HG02840 (cell line): Measurements from ENCODE around the gene TCERG1L.

Source experiments
- ATAC-seq: cut with Tn5 transposase; IDR thresholded peaks from one replicate; pipeline ENCODE4 v1.9.1; 2021; ENCODE audit warnings: mild to moderate bottlenecking, moderate library complexity, moderate number of reproducible peaks; ENCODE audit not compliant: unreplicated experiment, low FRiP score

Gene TCERG1L

DNA sequence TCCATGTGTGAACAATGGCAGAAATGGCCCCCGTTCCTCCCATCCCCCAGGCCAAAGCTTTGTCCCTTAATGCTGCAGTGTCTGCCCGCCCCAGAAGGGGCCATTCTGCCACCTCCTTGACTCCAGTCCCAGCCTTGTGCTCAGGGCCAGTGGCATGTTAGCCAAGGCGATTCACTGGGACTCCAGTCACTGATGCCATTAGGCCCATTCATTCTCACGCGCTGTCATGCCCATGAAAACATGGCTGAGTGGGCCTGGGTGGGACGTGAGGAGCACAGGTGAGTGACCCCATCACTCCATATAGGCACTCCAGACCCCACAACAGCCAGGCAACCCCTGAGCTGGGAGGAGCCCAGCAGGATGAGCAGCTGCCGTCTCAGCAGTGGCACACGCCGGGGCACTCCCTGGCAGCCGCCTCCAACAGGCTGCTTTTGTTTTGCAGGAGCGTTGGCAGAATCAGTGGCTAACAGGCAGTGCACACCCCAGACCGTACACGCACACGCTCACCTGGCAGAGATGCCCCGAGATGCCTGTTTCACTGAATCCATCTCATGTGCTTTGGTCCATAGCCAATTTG is 79.5 kb downstream of the TCERG1L start:
- no peak for ATAC-seq

GRCh38 chr10:131231323-131231964 is 80.1 kb downstream of the TCERG1L start:
- no peak for ATAC-seq

GRCh38 chr10:131230641-131231322 is 80.7 kb downstream of the TCERG1L start:
- no peak for ATAC-seq

DNA sequence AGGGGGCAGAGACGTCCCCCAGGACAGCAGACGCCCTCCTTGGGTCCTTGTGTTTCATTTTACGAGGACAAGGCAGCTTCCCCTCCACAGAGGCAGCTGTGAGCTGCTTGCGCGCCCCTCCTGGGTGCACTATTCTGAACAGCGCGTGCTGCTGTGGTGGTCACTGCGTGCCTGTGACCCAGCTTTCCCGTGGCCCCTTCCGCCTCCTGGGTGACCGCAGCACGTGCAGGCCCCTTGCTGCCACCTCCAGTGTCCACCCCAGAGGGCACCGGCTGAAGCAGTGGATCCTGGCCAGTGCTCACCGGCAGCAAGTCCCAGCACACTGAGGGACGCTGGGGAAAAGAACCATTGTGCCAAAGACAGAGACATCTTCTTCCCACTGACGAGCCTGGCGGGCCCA is 81.4 kb downstream of the TCERG1L start:
- no peak for ATAC-seq

- ATAC-seq, result no peak
Measured at GRCh38 chr10:131227163-131227740, 84.3 kb downstream of the TCERG1L start.

DNA sequence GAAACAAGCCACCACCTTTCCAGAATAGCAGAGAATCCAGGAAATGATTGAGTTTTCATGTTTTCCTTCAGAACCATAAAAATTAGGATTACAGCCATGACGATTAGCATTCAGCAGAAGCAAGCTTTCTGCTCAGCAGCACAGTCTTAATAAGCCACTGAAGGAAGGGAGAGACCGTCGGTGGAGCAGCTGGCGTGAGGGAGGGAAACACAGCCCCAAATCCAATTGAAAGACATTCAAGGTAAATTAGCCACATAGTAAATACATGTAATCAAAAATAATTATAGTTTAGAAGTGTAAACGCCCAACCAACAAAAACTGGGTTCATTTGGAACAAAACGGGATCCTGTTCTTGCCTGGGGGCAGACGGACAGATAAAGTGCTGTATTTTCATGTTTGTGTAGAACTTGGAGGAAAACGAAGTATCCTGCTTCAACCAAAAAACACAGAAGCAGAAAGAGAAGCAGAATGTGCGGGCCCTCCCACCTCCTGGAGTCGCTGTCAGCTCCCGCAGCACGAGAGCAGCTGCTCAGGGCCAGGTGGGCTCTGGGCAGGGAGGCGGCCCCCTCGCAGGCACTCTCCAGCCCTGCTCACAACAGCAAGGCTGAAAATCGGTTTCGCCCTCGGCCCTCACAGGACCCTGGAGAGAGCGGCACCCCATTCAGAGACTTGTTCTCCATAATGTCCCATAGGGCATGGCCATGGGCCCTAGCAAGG is 84.9 kb downstream of the TCERG1L start:
- no peak for ATAC-seq

DNA sequence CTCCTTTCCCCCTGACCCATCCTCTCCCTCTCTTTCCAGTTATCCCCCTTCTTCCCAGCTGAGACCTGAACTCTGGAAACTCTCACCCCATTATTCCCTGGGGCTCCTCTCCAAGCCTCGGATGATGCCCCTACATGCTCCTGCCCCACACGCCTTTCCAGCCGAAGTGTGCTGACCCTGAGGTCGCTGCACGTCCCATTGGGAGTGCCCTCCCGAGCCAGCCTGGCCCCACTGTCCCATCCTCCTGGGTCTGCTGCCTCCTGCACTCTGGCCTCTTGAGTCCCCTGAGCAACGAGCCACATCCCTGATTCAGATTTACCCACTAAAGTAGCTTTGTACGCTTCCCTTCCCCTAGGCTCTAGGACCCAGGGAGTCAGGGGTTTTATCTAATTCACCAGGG is 87.4 kb downstream of the TCERG1L start:
- no peak for ATAC-seq

DNA sequence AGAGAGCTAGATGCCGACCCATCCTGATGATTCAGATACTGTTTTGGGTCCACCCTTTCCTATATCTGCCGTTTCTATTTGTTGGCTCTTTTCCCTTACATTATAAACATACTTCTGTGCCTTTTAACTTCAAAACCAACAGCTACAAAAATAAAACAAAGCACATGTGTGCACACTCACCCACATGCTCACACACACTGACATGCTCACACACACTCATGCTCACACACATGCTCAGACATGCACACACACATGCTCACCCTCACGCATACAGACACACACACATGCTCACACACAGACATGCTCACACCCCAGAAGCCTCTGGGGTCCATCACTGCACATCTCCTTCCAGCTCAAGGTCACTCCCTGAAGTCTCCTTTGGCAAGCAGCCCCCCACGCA is 88.1 kb downstream of the TCERG1L start:
- ATAC-seq, result no peak

GRCh38 chr10:131222986-131223385 is 88.5 kb downstream of the TCERG1L start:
- no peak for ATAC-seq

DNA sequence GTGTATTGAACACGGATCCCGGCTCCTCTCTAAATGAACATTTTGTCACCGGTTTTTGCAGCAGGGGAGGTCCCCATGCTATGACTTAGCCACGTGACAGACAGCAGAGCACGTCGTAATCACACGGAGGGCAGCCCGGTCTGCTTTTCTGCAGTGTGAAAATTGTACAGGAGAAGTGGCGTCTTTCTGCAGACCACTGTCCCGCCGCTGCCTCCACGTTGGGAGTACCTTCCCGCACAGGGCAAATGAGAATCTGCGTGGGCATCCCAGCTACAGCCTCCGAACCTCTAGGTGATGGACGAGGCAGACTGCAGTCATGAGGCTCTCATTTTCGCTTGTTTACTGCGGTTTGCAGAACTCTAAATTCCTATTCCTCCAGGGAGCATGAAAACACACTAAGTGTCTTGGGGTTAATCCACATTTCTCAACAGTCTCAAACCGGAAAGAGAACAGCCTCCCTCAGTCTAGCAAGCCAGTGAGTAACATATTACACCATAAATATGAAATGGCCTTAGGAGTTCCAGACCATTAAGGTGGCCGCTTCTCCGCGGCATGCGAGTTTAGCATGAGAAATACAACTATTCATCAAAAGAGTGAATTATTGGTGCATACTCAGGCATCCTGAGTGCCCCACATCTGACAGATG is 89.8 kb downstream of the TCERG1L start:
- ATAC-seq, result no peak

- no peak for ATAC-seq
Measured at GRCh38 chr10:131220601-131221171, 90.8 kb downstream of the TCERG1L start.

DNA sequence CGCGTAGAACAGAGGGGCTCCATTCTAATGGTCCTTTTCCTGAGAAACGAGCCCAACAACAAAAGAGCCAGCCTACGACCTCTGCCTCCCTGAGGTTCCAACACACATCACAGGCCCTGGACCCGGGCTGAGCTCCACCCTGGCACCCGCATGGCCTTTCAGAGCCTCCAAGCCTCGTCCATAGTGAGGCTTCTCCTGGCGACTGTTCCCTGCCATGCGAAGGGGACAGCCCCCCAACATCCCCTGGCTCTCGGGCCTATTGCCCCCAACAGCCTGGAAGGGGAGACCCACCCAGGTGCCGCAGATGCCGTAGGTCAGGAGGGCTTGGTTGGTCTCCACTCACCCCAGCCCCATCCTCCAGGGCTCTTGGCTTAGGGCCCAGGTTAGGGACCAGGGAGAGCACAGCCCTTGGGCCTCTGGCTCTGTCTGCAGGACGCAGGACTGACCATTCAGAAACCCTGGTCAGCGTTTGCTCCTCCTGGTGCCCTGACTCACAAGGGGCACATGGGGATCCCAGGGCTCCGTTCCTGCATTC is 91.5 kb downstream of the TCERG1L start:
- no peak for ATAC-seq

- ATAC-seq, result no peak
Measured at GRCh38 chr10:131219584-131219886, 92.0 kb downstream of the TCERG1L start.

- no peak for ATAC-seq
Measured at GRCh38 chr10:131218811-131219583, 92.5 kb downstream of the TCERG1L start.

GRCh38 chr10:131216681-131217230 is 94.8 kb downstream of the TCERG1L start:
- no peak for ATAC-seq

DNA sequence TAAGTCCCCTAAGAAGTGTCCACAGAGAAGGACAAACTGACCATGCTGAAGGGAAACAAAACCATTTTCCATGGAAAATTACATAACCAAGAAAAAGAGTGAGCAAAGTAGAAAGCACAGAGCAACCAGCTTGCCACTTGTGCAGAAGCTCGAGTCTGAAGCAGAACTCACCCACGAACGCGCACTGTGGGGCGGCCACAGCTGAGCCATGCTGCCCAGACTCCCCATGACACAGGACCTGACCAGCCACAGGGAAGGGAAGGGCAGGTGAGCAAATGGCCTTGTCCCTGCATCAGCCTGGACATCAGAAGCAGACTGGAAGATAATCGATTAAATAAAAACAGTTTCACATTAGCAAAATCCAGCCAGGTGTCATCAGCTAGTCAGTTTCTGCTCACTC is 95.7 kb downstream of the TCERG1L start:
- no peak for ATAC-seq

- ATAC-seq, result no peak
Measured at GRCh38 chr10:131214521-131215244, 96.8 kb downstream of the TCERG1L start.

DNA sequence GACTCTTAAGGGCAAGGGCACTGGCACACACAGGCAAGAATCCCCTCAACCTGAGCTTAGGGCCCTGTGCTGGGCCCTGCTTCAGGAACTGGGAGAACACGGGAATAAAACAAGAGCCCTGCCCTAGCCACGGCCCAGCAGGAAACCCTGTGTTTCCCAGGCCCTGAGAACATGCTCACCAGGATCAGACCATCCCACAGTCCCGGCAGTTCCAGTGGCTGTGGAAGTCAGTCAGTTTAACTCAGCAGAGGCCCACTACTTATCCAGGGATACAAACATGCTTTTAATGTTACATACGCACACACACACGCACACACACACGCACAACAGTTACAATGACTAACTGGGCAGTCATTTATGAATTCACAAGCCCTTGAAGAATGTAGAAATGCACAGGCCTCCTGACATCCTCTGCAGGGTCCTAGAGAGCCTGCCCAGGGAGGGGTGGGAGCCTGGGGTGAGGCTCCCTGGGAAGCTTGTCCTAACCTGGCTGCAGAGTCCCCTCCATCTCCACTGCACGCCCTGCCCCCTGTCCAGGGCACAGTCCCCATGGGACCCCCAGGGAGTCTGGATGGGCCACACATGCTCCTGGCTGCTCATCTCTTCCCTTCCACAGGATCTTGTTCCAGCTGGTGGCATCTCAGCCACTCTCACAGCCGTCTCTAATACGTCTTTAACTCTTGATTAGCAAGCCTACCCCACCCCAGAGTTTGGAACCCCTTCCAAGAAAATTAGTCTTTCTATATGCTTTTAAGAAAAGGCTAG is 97.6 kb downstream of the TCERG1L start:
- ATAC-seq, result no peak
